HG03066 (cell line): ENCODE results near the gene ID2.
"Not testable (repeated sequence)": the region's sequence is repeated elsewhere in the genome, so short reads cannot be mapped to it uniquely, and the experiment has no call there.

Experiments used
- ATAC-seq: cut with Tn5 transposase; IDR thresholded peaks from one replicate; pipeline ENCODE4 v1.9.1; 2021; ENCODE audit warnings: low read depth; ENCODE audit not compliant: unreplicated experiment

ID2 gene

GRCh38 chr2:8725838-8726237 lies 44.0 kb downstream of the ID2 start:
- ATAC-seq = no peak

- ATAC-seq = no peak
Measured at GRCh38 chr2:8728305-8729015, 46.6 kb downstream of the ID2 start.

GRCh38 chr2:8729101-8729500 lies 47.2 kb downstream of the ID2 start:
- not testable (repeated sequence) for ATAC-seq

- ATAC-seq = no peak
Measured at GRCh38 chr2:8729939-8730338, 48.1 kb downstream of the ID2 start.

GRCh38 chr2:8732601-8733000 lies 50.7 kb downstream of the ID2 start:
- ATAC-seq = no peak
